A673 (cell line): Measurements from ENCODE around the gene EEF1A2.

ENCODE experiments used
- CTCF ChIP-seq: fragments of 300-800, 200-600 bp; sonication (generic); conservative IDR thresholded peaks from 2 replicates; pipeline ENCODE4 v1.5.1; 2017; ENCODE audit warnings: low read depth, mild to moderate bottlenecking, antibody characterized with exemption, low read length, moderate library complexity, mixed read lengths
- EZH2 ChIP-seq: fragments of 200-600 bp; sonication (generic); IDR thresholded peaks from 2 replicates; pipeline ENCODE4 v1.6.1; 2017; ENCODE audit warnings: borderline replicate concordance, low read depth, mild to moderate bottlenecking, mixed read lengths, antibody characterized with exemption, low read length; ENCODE audit not compliant: poor library complexity, severe bottlenecking

GRCh38 chr20:63484651-63485403, 14.1 kb downstream of the EEF1A2 start:
- TF ChIP-seq EZH2, result no peak
- no peak for TF ChIP-seq CTCF
